ENCODE data around the gene PPP2R2C.

PPP2R2C gene

GRCh38 chr4:6410068-6410467, 62.3 kb downstream of the PPP2R2C start:
- in situ Hi-C loops (cut with MboI; ENCODE audit: low pct_unique_long_range_greater_than_20kb, low sequenced_read_pairs, unreplicated experiment) = no loop called here
- DNase-seq (ENCODE audit: low spot score) = no peak
- TF ChIP-seq CTCF (IDR thresholded peaks at IDR 0.05; ENCODE audit: extremely low read depth, insufficient read depth, missing control alignments) = no peak

GRCh38 chr4:6409381-6409780, 63.0 kb downstream of the PPP2R2C start:
- TF ChIP-seq CTCF (IDR thresholded peaks at IDR 0.05; ENCODE audit: extremely low read depth, insufficient read depth, missing control alignments) = no peak
- DNase-seq (ENCODE audit: low spot score) = no peak
- in situ Hi-C loops (cut with MboI; ENCODE audit: low pct_unique_long_range_greater_than_20kb, low sequenced_read_pairs, unreplicated experiment) = no loop called here

- no peak for DNase-seq (ENCODE audit: low spot score)
- no peak for TF ChIP-seq CTCF (IDR thresholded peaks at IDR 0.05; ENCODE audit: extremely low read depth, insufficient read depth, missing control alignments)
- in situ Hi-C loops (cut with MboI; ENCODE audit: low pct_unique_long_range_greater_than_20kb, low sequenced_read_pairs, unreplicated experiment) = no loop called here
Measured at GRCh38 chr4:6408263-6408662, 64.2 kb downstream of the PPP2R2C start.

- in situ Hi-C loops (cut with MboI; ENCODE audit: low pct_unique_long_range_greater_than_20kb, low sequenced_read_pairs, unreplicated experiment) = no loop called here
- TF ChIP-seq CTCF (IDR thresholded peaks at IDR 0.05; ENCODE audit: extremely low read depth, insufficient read depth, missing control alignments) = no peak
- DNase-seq (ENCODE audit: low spot score) = no peak
Measured at GRCh38 chr4:6405397-6405706, 67.1 kb downstream of the PPP2R2C start.

GRCh38 chr4:6404611-6405396, 67.6 kb downstream of the PPP2R2C start:
- TF ChIP-seq CTCF (IDR thresholded peaks at IDR 0.05; ENCODE audit: extremely low read depth, insufficient read depth, missing control alignments) = no peak
- no peak for DNase-seq (ENCODE audit: low spot score)
- in situ Hi-C loops (cut with MboI; ENCODE audit: low pct_unique_long_range_greater_than_20kb, low sequenced_read_pairs, unreplicated experiment) = no loop called here

GRCh38 chr4:6403400-6403685, 69.1 kb downstream of the PPP2R2C start:
- no peak for DNase-seq (ENCODE audit: low spot score)
- in situ Hi-C loops (cut with MboI; ENCODE audit: low pct_unique_long_range_greater_than_20kb, low sequenced_read_pairs, unreplicated experiment) = no loop called here
- no peak for TF ChIP-seq CTCF (IDR thresholded peaks at IDR 0.05; ENCODE audit: extremely low read depth, insufficient read depth, missing control alignments)

Data from GM13977 (cell line).